GM23338 (cell line): ENCODE data around the gene SIAH1.
"Not testable (repeated sequence)": the region's sequence is repeated elsewhere in the genome, so short reads cannot be mapped to it uniquely, and the experiment has no call there.

ENCODE experiments used
- CREB1 ChIP-seq: fragments of 250-450 bp; sonication (Bioruptor Pico); IDR thresholded peaks from 2 replicates; pipeline ENCODE4 v1.5.0; 2020; ENCODE audit warnings: low read depth, mild to moderate bottlenecking, moderate library complexity
- EZH2 ChIP-seq: fragments of 200-600 bp; sonication (generic); IDR thresholded peaks from one replicate; pipeline ENCODE4 v1.8.0; 2017; ENCODE audit warnings: antibody characterized with exemption, mild to moderate bottlenecking, low read depth; ENCODE audit not compliant: unreplicated experiment
- EZH2phosphoT487 ChIP-seq: fragments of 200-600 bp; sonication (generic); IDR thresholded peaks from one replicate; pipeline ENCODE4 v1.8.1; 2018; ENCODE audit warnings: antibody characterized with exemption; ENCODE audit not compliant: unreplicated experiment
- JUNB ChIP-seq: IDR thresholded peaks from one replicate; pipeline ENCODE4 v1.6.1; 2016; ENCODE audit warnings: antibody characterized with exemption; ENCODE audit not compliant: unreplicated experiment
- POLR2AphosphoS5 ChIP-seq: IDR thresholded peaks from 2 replicates; pipeline ENCODE4 v1.6.1; 2016; ENCODE audit warnings: antibody characterized with exemption, low read depth
- ZNF331 ChIP-seq: fragments of 250-450 bp; sonication (Bioruptor Pico); IDR thresholded peaks from 2 replicates; pipeline ENCODE4 v1.5.0; 2020; ENCODE audit warnings: low read depth, mild to moderate bottlenecking, moderate library complexity
- TF ChIP-seq, protein P1 (sequence below), 2 experiments: fragments of 200-600 bp in 1 of 2; sonication (generic) in 1 of 2; conservative IDR thresholded peaks; 2 replicates each; pipeline versions ENCODE4 v1.5.1 to v1.6.1; 2016 to 2017; ENCODE audit warnings: antibody characterized with exemption in 2 of 2, low read depth in 2 of 2, mild to moderate bottlenecking in 2 of 2, moderate library complexity in 1 of 2
- TF ChIP-seq, protein P2 (sequence below): IDR thresholded peaks from one replicate; pipeline ENCODE4 v1.6.1; 2018; ENCODE audit warnings: antibody characterized with exemption; ENCODE audit not compliant: unreplicated experiment

DNA sequence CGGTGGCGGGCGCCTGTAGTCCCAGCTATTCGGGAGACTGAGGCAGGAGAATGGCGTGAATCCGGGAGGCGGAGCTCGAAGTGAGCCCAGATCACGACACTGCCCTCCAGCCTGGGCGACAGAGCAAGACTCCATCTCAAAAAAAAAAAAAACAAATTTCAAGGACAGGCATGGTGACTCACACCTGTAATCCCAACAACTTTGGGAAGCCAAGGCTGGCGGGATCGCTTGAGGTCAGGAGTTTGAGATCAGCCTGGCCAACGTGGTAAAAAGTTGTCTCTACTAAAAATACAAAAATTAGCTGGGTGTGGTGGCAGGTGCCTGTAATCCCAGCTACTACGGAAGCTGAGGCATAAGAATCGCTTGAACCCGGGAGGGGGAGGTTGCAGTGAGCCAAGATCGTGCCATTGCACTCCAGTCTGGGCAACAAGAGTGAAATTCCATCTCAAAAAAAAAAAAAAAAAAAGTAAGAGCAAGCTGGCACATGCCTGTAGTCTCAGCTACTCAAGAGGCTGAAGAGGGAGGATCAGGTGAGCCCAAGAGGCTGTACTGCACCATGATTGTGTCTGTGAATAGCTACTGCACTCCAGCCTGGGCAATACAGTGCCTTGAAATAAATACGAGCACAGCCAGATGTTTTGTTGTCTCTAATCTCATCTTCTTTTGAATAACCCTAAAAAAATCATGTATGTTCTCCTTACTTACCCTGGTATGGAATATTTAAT is 14.4 kb downstream of the SIAH1 start:
- not testable (repeated sequence) for TF ChIP-seq POLR2AphosphoS5; EZH2; EZH2phosphoT487; ZNF331; CREB1 (CRISPR knock-in tag); JUNB
- TF ChIP-seq, protein P1, sequence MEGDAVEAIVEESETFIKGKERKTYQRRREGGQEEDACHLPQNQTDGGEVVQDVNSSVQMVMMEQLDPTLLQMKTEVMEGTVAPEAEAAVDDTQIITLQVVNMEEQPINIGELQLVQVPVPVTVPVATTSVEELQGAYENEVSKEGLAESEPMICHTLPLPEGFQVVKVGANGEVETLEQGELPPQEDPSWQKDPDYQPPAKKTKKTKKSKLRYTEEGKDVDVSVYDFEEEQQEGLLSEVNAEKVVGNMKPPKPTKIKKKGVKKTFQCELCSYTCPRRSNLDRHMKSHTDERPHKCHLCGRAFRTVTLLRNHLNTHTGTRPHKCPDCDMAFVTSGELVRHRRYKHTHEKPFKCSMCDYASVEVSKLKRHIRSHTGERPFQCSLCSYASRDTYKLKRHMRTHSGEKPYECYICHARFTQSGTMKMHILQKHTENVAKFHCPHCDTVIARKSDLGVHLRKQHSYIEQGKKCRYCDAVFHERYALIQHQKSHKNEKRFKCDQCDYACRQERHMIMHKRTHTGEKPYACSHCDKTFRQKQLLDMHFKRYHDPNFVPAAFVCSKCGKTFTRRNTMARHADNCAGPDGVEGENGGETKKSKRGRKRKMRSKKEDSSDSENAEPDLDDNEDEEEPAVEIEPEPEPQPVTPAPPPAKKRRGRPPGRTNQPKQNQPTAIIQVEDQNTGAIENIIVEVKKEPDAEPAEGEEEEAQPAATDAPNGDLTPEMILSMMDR (conservative IDR thresholded peaks at IDR 0.05; ENCODE audit: low read depth in 2 of 2), result not testable (repeated sequence)
- TF ChIP-seq, protein P2, sequence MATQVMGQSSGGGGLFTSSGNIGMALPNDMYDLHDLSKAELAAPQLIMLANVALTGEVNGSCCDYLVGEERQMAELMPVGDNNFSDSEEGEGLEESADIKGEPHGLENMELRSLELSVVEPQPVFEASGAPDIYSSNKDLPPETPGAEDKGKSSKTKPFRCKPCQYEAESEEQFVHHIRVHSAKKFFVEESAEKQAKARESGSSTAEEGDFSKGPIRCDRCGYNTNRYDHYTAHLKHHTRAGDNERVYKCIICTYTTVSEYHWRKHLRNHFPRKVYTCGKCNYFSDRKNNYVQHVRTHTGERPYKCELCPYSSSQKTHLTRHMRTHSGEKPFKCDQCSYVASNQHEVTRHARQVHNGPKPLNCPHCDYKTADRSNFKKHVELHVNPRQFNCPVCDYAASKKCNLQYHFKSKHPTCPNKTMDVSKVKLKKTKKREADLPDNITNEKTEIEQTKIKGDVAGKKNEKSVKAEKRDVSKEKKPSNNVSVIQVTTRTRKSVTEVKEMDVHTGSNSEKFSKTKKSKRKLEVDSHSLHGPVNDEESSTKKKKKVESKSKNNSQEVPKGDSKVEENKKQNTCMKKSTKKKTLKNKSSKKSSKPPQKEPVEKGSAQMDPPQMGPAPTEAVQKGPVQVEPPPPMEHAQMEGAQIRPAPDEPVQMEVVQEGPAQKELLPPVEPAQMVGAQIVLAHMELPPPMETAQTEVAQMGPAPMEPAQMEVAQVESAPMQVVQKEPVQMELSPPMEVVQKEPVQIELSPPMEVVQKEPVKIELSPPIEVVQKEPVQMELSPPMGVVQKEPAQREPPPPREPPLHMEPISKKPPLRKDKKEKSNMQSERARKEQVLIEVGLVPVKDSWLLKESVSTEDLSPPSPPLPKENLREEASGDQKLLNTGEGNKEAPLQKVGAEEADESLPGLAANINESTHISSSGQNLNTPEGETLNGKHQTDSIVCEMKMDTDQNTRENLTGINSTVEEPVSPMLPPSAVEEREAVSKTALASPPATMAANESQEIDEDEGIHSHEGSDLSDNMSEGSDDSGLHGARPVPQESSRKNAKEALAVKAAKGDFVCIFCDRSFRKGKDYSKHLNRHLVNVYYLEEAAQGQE, result not testable (repeated sequence)
